ENCODE measurements around the gene TBX6. TPM values are rescaled to one million over a fixed set of nuclear protein-coding genes. Genes with fewer than 3 reads are reported as not detected.
A peak's percentile ranks its signal among the peaks of the same experiment; 100 is the strongest.

Gene TBX6
- total RNA-seq, 1 donor from 2014 or later: 8.9 TPM

- DNase-seq (ENCODE audit: low spot score): no peak
These were observed 22.1 kb upstream of the TBX6 start for GRCh38 chr16:30113711-30114333.

- peak; percentile 82 for DNase-seq (ENCODE audit: low spot score)
These were observed 21.4 kb upstream of the TBX6 start, which contains the start of gene GDPD3 for GRCh38 chr16:30113031-30113710. Gene GDPD3 (minus strand): TSS chr16:30113537. CDS start chr16:30113478, 59 bp downstream.

GRCh38 chr16:30112197-30113030, 20.7 kb upstream of the TBX6 start:
- no peak for DNase-seq (ENCODE audit: low spot score)

DNA sequence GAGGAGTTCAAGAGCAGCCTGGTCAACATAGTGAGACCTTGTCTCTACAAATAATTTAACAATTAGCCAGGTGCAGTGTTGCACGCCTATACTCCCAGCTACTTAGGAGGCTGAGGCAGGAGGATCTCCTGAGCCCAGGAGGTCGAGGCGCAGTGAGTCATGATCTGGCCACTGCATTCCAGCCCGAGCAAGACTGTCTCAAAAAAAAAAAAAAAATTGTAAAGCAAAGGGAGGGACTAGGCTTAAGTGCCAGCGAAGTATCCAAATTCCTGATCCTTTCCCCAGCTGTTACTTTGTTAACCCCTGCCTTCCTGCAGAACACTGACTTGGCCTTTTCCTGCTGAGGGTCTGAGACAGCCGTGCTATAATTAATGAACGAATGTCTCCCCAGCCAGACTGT, 18.9 kb upstream of the TBX6 start:
- no peak for DNase-seq (ENCODE audit: low spot score)

DNA sequence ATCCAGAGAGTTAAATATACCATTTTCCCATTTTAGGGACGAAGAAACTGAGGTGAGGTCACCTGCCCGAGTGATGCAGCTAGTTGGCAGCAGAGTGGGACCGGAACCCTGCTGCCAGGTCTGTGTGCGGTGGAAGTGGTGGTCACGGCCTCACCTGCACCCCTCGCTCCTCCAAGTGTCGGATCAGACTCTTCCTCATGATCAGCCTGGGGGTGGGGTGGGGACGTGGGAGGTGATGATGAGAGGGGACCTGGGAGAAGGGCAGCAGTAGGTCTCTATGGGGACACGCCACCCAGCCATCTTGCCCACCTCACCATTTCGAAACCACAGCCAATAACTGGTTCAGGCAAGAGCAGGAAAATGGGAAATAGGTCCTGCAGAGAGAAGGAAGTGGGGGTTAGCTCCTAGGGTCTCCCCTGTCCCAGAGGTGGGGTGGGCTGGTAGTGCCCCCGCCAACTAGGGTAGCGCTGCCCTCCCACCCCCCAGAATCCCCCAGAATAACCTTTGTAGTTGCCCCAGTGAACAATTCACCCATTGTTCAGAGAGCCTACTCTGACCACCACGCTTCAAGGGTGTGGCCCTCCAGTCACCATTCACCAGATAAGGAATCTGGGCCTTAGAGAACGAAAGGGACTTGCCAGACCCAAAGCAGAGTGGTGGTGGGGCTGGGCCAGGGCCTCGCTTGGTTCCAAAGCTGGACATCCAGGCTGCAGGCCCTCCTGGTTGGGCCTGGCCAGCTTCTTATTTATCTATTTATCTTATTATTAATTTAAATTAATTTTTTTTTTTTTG, 16.5 kb upstream of the TBX6 start:
- DNase-seq (ENCODE audit: low spot score): no peak

GRCh38 chr16:30104492-30104891, 12.8 kb upstream of the TBX6 start:
- DNase-seq (ENCODE audit: low spot score): peak; percentile 72

DNA sequence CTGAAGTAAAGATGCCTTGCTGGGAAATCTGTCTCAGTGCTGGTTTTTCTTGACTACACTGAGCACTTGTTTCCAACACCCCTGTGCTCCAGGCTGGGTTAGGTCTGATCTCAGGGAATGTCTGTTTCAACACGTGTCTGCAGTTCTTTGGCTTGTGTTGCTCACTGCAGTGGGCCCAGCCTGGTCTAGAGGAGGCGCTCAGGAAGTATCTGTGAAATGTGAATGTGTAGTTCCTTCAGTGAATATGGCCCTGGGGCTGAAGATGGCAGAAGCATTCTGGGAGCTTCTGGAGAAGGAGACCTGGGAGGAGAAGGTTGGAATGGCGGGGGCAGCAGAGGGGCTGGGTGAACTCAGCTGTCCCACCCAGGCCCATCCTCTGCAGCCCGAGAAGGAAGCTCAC, 12.4 kb upstream of the TBX6 start:
- DNase-seq (ENCODE audit: low spot score): no peak

DNA sequence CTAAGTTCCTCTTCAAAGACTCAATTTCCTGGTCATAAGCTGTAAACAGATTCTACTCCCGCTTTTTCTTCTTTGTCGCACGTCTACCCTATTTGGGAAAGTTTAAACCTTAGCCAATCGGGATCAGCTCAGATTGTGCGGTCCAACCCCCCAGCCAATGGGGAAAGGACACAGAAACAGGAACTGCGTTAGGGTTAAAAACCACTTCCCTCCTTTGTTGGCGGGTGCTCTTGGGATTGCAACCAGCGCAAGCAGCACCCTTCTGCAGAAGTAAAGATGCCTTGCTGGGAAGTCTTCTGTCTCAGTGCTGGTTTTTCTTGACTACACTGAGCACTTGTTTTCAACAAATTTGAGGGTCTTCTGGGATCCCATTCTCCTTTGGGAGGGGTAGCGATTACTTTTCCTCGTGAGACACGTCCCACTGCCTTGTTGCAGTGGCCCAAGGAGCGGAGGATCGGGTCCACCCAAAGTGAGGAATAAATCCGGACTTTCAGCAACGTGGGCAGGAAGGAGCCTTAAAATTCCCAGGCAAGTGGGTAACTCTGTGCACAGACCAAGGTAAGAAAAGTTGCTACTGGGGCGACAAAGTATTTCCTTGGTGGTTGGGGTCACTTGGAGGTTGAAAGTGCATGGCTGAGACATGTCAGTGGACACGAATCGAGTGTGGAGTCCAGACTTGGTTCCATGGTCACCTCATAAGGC, 5.3 kb upstream of the TBX6 start:
- DNase-seq (ENCODE audit: low spot score): no peak

DNA sequence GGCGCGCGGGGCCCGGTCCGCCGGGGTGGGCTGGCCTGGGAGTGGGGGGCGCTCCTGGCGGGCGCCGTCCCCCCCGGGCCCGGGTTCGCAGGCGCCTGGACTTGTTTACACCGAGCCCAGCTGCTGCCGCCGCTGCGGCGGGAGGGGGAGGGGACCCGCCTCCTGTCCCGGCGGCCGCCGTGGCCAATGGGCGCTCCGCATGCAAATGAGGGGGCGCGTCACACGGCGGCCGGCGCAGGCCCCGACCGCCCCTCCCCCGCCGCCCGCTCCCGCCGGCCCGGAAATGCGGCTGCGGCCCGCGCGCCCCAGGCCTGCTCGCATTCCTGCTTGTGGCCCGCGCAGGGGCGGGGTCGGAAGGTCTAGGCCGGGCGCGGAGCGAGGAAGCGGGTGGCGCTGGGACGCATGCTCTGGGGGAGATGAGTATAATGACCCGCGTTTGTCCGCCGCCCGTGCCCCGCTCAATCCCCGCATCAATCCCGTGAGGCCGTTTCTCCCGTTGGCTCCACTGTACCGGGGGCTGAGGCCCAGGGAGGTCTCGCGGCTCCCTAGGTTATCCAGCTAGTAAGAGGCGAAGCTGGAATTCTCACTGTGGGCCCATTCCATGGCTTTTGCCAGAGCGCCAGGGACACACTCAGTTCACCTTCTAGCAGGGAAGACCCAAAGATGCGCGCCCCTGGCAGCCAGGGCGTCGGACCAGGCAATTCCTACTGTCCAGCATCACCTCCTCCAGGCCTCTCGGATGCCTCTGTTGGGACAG, 4.6 kb upstream of the TBX6 start, which contains the start of gene YPEL3:
Gene YPEL3, minus strand, starts transcription at position 109 of the 757 bp plus-strand sequence. CDS start 731 bp downstream, outside the sequence.
- DNase-seq (ENCODE audit: low spot score): peak; percentile 94

DNA sequence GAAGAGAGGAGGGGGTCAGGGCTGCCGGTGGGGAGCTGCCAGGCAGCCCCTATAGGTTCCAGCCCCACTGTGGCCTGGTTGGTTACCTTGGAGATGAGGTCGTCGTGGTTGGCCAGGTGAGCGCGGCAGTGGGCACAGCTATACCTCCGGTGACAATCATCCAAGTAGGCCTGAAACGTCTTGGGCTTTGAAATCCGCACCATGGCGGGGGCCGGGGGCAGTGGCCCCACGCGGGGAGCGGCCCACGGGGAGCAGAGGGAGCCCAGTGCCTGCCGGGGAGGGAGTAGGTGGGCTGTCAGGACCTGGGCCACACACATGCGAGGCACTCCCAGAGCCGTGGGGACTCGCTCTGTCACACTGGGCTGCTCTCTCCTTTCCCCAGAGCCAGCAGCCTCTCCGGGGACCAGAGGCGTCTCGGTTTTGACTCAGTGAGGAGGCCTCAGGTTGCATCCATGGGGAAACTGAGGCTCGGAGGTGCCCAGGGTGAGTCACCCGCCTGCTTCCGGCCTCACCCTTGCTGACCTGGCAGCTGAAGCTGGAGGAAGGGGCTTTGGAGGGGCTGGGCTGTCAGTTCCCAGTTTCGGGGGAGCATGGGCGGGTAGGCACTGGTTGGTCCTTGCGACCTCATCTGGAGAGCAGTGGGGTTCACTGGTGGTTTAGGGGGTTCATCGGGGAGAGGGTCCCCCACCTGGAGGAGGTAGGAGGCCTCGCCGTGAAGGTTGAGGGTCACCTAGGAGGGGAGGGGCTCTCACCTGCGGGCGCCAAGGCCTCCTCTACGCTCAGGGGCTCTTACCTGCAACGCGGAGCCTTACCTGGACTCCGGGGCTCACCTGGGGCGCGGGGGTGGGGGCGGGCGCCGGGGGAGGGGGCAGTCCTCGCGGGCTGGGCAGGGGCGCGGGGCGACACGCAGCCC, 3.7 kb upstream of the TBX6 start:
- no peak for DNase-seq (ENCODE audit: low spot score)

- DNase-seq (ENCODE audit: low spot score): no peak
These were observed 2.9 kb upstream of the TBX6 start for GRCh38 chr16:30094541-30095165.

- DNase-seq (ENCODE audit: low spot score): peak; percentile 79
These were observed 768 bp upstream of the TBX6 start for GRCh38 chr16:30092373-30093010.

- no peak for DNase-seq (ENCODE audit: low spot score)
These were observed 953 bp downstream of the TBX6 start for GRCh38 chr16:30090610-30091331.

DNA sequence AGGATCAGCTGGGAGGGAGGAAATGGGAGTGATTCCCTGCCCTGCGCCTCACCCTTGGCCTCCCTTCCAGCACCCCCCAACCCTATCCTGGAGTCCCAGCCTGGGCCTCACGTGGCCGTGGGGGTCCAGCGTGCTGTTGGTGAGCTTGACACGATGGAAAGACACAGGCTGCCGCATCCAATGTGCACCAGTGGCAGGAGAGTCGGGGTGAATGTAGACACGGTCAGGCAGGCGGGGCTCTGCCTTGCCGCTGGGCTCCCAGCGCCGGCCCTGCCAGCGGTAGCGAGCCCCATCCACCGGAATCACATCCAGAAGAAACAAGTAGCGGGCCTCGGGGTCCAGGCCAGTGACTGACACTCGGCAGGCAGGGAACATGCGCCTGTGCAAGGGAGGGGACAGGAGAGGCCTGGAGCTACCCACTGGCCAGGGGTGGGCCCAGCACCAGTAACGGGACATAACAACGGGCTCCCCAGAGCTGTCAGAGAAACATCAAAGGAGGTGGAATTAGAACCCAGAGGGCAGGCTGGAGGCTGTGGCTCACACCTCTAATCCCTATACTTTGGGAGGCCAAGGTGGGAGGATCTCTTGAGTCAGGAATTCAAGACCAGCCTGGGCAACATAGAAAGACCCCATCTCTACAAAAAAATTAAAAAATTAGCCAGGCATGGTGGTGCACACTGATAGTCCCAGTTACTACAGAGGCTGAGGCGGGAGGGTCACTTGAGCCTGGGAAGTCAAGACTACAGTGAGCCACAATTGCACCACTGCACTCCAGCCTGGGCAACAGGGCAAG, 2.7 kb downstream of the TBX6 start:
- DNase-seq (ENCODE audit: low spot score): no peak

GRCh38 chr16:30088237-30088831, 3.4 kb downstream of the TBX6 start:
- no peak for DNase-seq (ENCODE audit: low spot score)

- DNase-seq (ENCODE audit: low spot score): no peak
These were observed 4.4 kb downstream of the TBX6 start for GRCh38 chr16:30087181-30087898.
